H1 (cell line): ENCODE data around the gene FBXO21. TPM values are rescaled to one million over a fixed set of nuclear protein-coding genes. Genes with fewer than 3 reads are reported as not detected.

Source experiments
- ASH2L ChIP-seq: fragments of 200-600, 300-600 bp; sonication (generic); IDR thresholded peaks from one replicate; pipeline ENCODE4 v1.7.1; 2017; ENCODE audit warnings: low read length
- CHD1 ChIP-seq: IDR thresholded peaks from 2 replicates; pipeline ENCODE4 v1.6.1; 2012; ENCODE audit warnings: low read depth, low read length, improper control_type of control experiment
- CHD7 ChIP-seq: fragments of 300-600 bp; sonication (generic); IDR thresholded peaks from 2 replicates; pipeline ENCODE4 v1.7.1; 2012; ENCODE audit warnings: low read length, moderate library complexity, mild to moderate bottlenecking, inconsistent platforms; ENCODE audit not compliant: insufficient replicate concordance
- POLR2A ChIP-seq, 2 experiments: IDR thresholded peaks; 1 replicate in 1 of 2; 2 replicates in 1 of 2; pipeline ENCODE4 v1.6.1; 2011; ENCODE audit warnings: low read depth in 2 of 2, low read length in 2 of 2, mild to moderate bottlenecking in 2 of 2; ENCODE audit errors: control extremely low read depth in 1 of 2
- SP4 ChIP-seq: IDR thresholded peaks from 2 replicates; pipeline ENCODE4 v1.6.1; 2012; ENCODE audit warnings: low read length, inconsistent platforms
- TCF12 ChIP-seq: IDR thresholded peaks from 2 replicates; pipeline ENCODE4 v1.6.1; 2011; ENCODE audit warnings: low read depth, mild to moderate bottlenecking, low read length
- polyA plus RNA-seq, 7 experiments: library from polyadenylated mRNA; depleted of rRNA in 3 of 7; stranded (reverse) in 5 of 7; unstranded in 2 of 7; fragments of >200 nt in 5 of 7; fragments of 200-250 nt in 2 of 7; gene quantifications; 1 replicate in 5 of 7; 2 replicates in 1 of 7; 4 replicates in 1 of 7; pipeline versions ENCODE4 v1.2.1 to v1.2.3, GENCODE V29; 2011 to 2013; ENCODE audit warnings: missing spikeins in 2 of 7, mixed read lengths in 2 of 7
- total RNA-seq: library from RNA; stranded (reverse); fragmentation: NEBNext Ultra II Directional; extraction: Animal tissue kit (Norgen Biotek cat#: 25700); gene quantifications from 2 replicates; pipeline ENCODE4 v1.2.1, GENCODE V29; 2021

The FBXO21 gene
- total and polyA plus RNA-seq, 2 of the 8 experiments (the other 6 are each of a cell fraction or from before 2014, with no cell fraction given) = 57.0 to 80.6 TPM

- no peak for TF ChIP-seq CHD7
- no peak for TF ChIP-seq POLR2A (IDR thresholded peaks at IDR 0.05; ENCODE audit: control extremely low read depth in 1 of 2, low read depth in 2 of 2, low read length in 2 of 2)
- no peak for TF ChIP-seq CHD1
- no peak for TF ChIP-seq ASH2L
- no peak for TF ChIP-seq TCF12
- no peak for TF ChIP-seq SP4
Measured at GRCh38 chr12:117145597-117146154, 44.6 kb downstream of the FBXO21 start (continued).
